A549 (cell line): Measurements from ENCODE around the gene GNB1L.

Experiments used
- CTCF ChIP-seq: fragments of >200 bp; sonication (Bioruptor Twin); formaldehyde crosslinking; IDR thresholded peaks from 3 replicates; pipeline ENCODE4 v1.5.1; 2016
- EP300 ChIP-seq, 2 experiments: fragments of >200 bp; sonication (Bioruptor Twin); formaldehyde crosslinking; IDR thresholded peaks; 2 replicates in 1 of 2; 3 replicates in 1 of 2; pipeline ENCODE4 v1.6.1; 2016 to 2017
- GATA3 ChIP-seq: IDR thresholded peaks from 2 replicates; pipeline ENCODE4 v1.6.1; 2012; ENCODE audit warnings: borderline replicate concordance
- JUN ChIP-seq, 2 experiments: fragments of >200 bp; sonication (Bioruptor Twin); formaldehyde crosslinking; IDR thresholded peaks; 2 replicates in 1 of 2; 3 replicates in 1 of 2; pipeline ENCODE4 v1.6.1; 2016 to 2017
- TF ChIP-seq, protein P1 (sequence below): fragments of 200-600 bp; sonication (generic); IDR thresholded peaks from 2 replicates; pipeline ENCODE4 v1.6.1; 2016; ENCODE audit warnings: antibody characterized with exemption, mild to moderate bottlenecking, moderate library complexity

DNA sequence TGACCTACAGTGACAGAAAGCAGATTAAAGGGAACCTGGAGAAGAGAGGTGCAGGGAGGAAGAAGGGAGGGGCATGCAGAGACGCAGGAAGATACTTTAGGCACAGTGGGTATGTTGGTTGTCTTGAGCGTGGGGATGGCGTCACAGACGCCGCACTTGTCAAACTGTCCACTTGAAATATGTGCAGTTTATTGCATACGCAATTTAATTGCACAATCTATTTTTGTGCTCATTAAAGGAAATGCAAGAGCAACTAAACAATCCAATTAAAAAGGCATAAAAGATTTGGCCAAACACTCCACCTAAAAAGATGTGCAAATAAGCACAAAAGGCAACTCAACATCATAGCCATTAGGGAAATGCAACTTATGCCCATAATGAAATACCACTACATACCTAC is 16.8 kb downstream of the GNB1L start:
- TF ChIP-seq CTCF (no peak), EP300 (IDR thresholded peaks at IDR 0.05) (no peak), GATA3 (no peak), JUN (IDR thresholded peaks at IDR 0.05) (no peak)
- TF ChIP-seq, protein P1, sequence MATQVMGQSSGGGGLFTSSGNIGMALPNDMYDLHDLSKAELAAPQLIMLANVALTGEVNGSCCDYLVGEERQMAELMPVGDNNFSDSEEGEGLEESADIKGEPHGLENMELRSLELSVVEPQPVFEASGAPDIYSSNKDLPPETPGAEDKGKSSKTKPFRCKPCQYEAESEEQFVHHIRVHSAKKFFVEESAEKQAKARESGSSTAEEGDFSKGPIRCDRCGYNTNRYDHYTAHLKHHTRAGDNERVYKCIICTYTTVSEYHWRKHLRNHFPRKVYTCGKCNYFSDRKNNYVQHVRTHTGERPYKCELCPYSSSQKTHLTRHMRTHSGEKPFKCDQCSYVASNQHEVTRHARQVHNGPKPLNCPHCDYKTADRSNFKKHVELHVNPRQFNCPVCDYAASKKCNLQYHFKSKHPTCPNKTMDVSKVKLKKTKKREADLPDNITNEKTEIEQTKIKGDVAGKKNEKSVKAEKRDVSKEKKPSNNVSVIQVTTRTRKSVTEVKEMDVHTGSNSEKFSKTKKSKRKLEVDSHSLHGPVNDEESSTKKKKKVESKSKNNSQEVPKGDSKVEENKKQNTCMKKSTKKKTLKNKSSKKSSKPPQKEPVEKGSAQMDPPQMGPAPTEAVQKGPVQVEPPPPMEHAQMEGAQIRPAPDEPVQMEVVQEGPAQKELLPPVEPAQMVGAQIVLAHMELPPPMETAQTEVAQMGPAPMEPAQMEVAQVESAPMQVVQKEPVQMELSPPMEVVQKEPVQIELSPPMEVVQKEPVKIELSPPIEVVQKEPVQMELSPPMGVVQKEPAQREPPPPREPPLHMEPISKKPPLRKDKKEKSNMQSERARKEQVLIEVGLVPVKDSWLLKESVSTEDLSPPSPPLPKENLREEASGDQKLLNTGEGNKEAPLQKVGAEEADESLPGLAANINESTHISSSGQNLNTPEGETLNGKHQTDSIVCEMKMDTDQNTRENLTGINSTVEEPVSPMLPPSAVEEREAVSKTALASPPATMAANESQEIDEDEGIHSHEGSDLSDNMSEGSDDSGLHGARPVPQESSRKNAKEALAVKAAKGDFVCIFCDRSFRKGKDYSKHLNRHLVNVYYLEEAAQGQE: no peak
